SW 1271 (cell line): ENCODE results near the gene NIPSNAP3A.
"Not testable (repeated sequence)": the region's sequence is repeated elsewhere in the genome, so short reads cannot be mapped to it uniquely, and the experiment has no call there.

Experiments
- DNase-seq, 2 experiments: peaks; one replicate each; lab custom pipeline; 2025; lab: John Stamatoyannopoulos, UW

NIPSNAP3A gene

DNA sequence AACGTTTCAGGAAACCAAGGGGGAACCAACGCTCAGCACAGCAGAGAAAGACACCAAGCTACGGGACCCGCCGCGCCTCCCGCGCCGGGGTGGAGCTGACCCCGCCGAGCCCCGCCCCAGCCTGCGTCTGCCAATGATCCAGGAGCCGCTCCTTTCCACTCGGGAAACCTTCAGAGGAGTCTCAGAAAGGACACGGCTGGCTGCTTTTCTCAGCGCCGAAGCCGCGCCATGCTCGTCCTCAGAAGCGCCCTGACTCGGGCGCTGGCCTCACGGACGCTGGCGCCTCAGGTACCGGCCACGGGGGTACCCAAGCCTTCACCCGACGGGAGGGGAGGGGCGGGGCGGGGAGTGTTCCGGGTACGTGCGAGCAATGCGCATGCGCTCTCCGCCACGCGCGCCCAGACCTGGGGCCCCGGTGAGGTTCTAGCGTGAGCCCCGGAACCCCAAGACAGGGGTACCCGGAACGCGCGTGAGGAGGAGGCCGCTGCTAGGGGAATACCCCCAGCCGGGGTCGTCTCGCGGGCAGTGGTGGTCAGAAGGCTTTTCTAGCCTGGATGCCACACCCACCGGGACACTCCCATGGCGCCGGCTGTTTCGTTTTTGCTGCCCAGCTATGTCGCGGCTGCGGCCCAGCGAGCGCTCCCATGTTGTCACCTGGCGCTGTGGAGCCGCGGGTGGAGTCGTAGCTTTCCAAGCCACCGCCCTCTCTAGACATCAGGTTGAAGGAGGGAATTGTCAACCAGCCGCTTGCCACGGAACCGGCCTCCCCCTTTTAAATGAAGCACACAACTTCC is at the start of gene NIPSNAP3A:
TSS of gene NIPSNAP3A (plus strand) at position 119 of the 794 bp plus-strand sequence. CDS start at position 229, 110 bp downstream.
- DNase-seq, result peak; percentile 47 to 87

DNA sequence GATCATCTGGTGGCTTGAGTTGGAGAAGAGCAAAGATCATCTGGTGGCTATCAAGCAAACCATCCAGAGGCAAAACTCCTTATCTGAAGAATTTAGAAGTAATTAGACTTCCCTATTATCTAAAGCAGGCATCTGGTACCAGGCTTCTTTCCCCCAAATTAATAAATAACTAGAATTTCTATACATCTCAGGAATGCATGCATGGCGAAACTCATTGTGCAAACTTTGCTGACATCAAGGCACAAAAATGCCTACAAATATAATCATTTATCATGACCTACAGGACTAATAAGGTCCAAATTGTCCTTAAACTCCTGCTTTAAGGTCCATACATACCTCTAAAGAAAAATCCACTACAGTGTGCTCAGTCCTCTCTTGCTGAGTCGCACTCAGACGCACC is 47.2 kb upstream of the NIPSNAP3A start:
- DNase-seq, result no peak

DNA sequence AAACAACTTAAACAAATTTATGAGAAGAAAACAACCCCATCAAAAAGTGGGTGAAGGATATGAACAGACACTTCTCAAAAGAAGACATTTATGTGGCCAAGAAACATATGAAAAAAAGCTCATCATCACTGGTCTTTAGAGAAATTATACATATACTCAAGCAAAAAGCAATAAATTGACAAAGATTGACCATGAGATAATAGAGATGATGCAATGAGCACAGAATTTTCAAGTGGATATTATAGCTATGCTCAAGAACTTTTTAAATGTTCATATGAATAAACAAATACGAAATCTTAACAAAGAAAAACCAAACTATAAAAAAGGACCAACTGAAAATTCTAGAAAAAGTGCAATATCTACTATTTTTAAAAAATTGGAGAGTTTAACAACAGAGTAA is 38.7 kb upstream of the NIPSNAP3A start:
- DNase-seq, result not testable (repeated sequence)

DNA sequence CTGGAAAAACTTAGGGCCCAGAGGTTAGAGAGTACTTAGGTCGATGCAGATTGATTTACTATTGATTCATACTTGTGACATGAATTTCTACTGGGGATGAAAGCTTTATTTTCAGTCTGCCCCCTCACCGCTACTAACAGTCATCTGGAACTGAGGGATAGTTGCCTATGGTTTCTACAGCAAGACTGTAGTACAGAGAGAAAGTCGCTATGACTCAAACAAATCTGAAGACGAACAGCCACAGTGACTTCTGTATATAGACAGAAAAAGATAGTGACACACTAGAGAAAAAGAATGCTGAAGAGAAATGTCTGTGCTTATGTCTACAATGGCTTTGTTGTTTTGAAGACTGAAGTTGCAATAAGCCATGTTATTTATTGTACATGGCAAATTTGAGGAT is 35.9 kb upstream of the NIPSNAP3A start:
- DNase-seq, result no peak

DNA sequence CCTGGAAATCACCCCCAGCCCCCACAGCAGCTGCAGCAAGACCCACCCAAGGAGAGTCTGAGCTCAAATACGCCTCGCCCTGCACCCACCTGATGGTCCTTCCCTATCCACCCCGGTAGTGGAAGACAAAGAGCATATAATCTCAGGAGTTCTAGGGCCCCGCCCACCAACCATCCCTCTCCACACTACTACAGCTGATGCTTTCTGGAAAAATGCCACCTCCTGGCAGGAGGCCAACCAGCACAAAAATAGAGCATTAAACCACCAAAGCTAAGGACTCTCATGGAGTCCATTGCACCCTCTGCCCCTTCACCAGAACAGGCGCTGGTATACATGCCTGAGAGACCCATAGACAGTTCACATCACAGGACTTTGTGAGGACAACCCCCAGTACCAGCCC is 22.5 kb upstream of the NIPSNAP3A start:
- DNase-seq, result no peak

DNA sequence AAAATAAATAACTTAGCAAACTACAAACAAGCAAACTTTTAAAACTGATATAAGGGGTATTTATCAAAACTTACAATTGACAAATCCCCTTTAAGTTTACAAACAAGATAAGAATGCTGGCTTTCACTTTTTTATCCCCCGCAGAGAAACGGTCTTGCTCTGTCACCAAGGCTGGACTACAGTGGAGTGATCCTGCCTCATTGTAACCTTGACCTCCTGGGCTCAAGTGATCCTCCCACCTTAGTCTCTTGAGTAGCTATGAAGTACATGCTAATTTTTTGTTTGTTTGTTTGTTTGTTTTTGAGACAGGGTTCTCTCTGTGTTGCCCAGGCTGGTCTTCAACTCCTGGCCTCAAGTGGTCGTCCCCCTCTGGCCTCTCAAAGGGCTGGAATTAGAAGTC is 9.0 kb upstream of the NIPSNAP3A start:
- DNase-seq, result no peak

DNA sequence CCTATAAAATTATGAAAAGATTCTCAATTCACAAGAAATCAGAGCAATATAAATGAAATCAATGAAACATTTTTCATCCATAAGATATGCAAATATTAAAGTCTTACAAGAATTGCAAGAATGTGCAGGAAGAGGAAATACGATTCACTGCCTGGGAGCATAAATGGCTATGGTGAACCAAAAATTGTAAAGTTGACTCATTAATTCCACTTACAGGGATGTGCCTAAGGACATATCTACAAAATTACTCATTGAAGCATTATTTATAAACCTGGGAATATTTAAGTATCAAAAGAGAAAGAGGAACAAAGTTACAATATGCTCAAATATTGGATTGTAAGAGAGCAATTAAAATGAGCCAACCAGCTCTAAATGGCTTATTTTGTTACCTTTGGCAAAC is 6.9 kb upstream of the NIPSNAP3A start:
- peak; percentile 32 to 49 for DNase-seq

DNA sequence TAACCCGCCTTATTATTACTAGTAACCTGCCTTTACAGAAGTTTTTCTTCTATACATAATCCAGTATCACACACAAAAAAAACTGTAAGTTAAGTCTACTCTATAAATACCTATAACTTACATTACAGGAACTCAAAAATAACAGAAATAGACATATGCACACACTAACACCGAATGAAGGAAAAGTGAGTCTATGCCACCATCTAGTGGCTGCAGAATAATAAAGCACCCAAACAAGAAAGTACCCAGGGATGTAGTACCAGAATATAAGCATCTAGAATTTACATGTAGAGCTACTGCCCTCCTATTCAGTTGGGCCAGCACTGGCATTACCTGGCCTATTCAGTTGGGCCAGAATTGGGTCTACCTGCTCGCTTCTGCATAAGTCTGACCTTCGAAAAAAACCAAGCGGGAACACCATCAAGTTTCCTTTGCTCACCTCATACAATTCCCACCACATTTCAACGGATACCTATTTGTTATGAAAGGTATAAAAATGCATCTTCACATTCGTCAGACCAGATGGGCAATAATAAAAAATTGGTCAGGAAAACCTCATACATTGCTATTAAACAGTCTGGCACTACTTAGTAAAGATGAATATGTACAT is 4.0 kb upstream of the NIPSNAP3A start:
- peak in 1 of 2 experiments; percentile 82 for DNase-seq

DNA sequence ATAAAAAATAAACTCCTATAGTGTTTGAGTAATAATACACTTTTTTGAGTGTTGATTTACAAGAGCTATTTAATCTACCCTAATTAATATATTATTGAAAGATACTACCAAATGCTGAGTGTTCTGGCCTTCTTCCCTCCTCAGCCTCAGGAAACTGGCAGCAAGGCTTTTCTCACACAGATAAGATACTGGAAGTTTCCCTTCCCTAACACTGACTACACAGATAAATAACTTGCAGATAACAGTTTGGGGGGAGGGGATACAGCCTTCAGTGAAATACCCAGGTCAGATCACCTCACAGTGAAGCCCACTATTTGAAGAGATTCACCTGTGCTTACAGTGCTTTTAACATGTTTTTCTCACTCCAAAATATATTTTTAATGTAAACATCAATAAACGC is 1.6 kb upstream of the NIPSNAP3A start:
- no peak for DNase-seq

DNA sequence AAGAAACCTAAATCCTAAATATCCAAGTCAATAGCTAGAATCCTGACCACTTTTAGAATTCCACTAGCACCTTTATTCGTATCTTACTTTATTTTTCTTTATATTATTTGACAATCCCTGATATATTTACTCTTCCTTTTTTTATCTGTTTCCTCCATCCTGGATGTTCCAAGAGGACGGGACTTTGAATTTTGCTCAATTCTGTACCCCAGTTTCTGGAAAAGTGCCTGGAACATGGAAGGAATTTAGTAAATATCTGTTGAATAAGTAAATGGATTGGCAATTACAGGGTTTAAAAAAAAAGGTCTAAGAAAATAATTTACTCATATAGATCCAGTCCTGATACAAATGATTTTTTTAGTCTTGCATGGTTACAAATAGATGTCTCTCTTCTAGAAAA is 1.2 kb upstream of the NIPSNAP3A start:
- no peak for DNase-seq

DNA sequence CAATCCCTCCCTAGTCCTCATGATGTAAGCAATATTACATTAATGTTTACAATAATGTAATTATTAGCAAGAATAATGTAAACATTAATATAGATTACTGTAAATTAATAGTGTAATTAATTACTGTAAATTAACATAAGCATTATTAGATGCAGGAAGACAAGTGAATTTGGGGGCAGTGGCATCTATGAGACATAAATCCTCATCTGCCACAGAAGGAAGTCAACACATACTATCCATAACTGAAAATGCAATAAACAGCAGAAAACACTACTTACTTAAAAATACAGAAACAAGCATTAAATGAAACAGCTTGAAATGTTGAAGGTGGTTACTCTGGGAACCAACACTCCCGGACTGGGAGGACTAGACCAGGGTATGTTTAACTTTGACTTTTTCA is 685 bp upstream of the NIPSNAP3A start:
- DNase-seq, result no peak

DNA sequence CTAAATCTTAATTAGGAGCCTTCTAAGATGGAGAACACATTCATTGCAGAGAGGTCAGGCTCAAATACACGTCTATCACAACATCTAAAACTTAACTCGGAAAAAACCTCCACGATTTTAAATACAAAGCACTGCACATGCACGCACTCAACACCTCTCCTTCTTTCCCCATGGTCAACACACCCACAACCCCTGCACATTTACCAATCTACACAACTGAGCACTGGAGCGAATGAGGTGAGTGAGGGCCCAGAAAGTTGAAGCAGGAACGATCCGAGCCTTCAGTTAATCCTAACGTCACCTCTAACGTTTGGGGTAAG is 278 bp upstream of the NIPSNAP3A start:
- DNase-seq, result no peak

DNA sequence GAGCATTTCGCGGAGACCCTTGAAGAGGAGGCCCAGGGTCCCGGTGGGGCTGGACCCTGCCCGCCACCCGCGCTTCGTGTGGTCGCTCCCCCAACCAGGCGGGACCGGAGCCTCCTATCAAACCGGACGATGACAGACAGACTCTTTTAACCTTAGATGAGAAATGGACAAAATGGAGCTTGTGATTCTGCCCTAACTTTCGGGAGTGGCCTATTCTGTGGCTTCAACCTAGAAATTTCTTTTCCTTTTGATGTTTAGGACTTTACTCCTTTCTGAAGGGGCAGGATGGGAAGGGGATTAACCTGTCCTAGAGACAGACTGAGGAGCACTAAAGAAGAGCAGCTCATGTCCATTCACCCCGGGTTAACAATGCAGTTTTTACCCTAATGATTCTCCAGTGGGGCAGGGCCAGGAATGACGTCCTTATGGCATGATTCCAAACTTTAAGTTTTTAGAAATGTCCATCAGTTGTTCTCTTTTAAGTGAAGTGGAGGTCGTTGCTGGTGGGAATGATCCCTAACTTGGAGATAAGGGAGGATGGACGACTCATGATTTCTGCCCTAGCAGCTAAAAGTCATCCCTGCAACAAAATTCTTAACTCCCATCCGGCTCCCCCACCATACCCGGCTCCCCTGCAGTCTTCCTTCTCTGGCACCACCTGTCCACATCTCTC is 1.0 kb downstream of the NIPSNAP3A start:
- DNase-seq, result peak in 1 of 2 experiments; percentile 69

DNA sequence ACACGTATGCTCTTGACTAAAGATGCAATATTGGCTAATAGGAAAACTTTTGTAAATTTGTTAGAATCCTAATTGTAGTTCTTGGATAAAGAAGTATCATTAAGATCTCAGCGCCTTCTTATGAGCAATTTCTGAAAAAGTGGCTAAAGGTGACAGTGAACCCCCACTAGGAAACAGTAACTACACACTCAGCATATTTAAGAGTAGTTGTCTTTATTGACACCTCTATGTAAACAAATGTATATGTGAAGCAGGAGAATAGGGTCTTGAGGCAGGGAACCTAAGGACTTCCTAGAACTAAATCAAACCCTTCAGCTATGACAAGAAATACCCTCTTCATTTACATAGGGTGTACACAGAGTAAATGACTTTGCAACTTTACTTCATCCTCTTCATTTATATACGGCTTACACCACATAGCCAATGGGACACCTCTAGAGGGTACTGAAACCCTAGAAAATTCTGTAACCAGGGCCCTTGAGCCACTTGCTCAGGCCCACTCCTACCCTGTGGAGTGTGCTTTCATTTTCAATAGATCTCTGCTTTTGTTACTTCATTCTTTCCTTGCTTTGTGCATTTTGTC is 2.8 kb downstream of the NIPSNAP3A start:
- no peak for DNase-seq

DNA sequence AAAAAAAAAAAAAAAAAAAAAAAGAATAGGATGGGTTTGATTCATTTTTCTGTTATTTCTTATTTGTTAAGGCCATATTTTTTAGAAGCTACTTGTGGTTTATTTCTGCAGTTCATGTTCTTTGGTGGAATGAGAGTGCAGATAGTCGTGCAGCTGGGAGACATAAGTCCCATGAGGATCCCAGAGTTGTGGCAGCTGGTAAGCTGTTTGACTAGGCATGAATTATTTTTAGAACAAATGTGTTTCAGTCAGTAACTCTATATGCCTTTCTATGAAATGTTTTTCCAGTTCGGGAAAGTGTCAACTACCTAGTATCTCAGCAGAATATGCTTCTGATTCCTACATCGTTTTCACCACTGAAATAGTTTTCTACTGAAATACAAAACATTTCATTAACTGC is 11.5 kb downstream of the NIPSNAP3A start:
- DNase-seq, result no peak

DNA sequence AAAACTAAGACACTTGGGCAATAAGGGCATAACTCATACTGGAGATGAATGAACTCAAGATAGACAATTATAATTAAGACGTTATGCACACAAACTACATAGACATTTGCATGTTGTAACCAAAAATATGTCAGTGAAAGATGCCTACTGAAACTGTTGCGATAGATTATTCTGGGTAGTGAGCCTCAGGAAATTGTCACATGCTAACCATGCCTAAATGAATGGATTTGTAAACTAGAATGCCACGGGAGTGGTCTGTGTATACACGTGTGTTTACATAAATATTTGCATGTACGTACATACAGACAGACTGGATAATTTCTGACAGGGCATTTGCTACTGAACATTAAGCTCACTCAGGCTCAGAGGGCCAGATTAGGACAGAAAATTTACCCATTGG is 17.7 kb downstream of the NIPSNAP3A start:
- DNase-seq, result no peak

DNA sequence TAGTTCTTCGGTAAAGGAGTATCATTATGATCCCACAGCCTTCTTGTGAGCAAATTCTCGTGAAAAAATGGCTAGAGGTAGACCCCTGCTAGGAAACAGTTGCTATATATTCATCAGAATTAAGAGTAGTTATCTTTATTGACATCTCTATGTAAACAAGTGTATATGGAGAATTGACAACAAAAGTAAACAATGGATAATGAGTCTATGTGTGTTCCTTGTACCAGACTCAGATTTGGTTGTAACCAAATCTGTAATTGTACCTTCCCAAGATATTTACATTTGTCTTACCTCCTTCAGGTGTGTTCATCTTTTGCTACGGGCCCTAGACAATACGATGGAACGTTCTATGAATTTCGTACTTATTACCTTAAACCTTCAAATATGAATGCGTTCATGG is 18.5 kb downstream of the NIPSNAP3A start:
- DNase-seq, result no peak

DNA sequence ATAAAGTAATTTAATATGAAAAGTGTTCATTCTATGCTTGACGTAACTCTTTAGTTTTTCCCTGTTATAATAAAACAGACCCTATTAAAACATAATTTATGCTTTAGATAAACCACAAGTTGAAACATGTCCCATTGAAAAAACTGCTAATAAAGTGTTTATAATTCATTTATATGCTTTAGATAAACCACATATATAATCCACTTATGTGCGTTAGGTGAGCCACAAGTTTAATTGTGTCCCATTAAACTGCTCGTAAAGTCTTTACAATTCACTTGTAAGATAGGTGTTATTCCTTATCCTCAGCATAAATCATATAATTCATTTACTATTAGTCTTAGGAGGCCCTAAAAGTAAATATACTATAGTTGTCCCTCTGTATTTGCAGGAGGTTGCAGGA is 20.0 kb downstream of the NIPSNAP3A start:
- DNase-seq, result no peak

DNA sequence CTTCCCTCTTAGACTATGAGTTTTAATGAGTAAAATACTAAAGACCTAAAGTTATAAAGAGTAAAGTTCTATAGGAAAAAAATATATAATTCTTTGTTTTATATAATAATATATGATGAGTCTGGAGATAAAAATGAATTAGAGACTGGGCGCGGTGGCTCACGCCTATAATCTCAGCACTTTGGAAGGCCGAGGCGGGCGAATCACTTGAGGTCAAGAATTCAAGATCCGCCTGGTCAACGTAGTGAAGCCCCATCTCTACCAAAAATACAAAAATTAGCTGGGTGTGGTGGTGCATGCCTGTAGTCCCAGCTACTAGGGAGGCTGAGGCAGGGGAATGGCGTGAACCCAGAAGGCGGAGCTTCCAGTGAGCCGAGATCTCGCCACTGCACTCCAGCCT is 21.5 kb downstream of the NIPSNAP3A start:
- DNase-seq, result not testable (repeated sequence)

DNA sequence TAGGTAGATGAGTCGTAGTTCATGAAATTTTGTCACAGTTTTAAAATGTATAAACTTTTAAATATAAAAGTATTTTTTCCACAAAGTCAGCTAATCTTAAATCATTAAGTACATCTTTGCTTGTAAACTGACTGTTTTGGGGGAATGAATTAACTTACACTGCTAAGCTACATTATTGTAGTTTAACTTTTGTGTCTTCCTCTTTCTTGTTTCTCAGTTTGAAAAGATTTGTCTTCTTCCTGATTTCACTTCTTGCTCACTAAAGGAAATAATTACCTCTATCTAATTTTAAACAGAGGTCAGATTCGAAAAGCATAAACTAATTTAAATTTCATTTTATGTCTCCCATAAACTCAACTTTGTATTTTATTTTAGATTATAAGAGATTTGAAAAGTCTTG is 22.2 kb downstream of the NIPSNAP3A start:
- DNase-seq, result no peak

DNA sequence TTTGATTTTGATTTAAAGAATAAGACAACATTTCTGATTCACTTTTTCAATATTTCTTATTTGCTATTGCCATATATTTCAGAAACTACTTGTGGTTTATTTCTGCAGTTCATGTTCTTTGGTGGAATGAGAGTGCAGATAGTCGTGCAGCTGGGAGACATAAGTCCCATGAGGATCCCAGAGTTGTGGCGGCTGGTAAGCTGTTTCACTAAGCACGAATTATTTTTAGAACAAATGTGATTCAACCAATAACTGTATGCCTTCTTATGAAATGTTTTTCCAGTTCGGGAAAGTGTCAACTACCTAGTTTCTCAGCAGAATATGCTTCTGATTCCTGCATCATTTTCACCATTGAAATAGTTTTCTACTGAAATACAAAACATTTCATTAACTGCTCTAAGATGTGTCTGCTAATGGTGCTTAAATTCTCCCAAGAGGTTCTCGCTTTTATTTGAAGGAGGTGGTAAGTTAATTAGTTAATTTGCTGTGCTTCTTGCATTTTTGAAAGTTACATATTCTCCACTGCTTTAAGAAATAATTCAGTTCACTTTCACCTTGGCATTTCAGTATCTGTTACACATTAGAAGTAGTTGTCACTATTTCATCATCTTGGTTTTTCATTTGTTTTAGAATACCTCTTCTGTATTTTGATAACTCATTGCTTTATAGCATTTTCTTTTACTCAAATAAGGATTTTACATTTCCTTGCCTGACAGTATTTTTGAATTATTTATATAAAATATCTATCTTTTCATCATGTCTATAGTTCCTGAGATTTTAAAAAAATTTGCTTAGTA is 25.4 kb downstream of the NIPSNAP3A start:
- no peak for DNase-seq

DNA sequence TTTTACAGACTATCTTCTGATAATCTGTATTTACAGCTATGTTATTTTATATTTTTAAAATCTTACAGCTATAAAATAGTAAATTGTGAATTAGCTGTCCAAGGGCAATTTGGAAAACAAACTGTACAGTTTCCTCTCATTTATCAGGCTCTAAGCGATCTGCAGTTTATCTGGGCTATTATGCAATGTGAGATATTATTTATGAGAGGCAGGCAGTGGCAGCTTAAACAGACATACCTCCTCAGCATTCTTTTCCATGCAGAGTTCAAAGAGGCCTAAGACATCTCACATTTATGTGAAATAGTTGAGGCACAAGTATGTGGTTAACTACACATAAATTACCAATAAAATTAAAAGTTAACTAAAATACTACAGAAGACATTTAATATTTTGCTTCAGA is 26.6 kb downstream of the NIPSNAP3A start:
- no peak for DNase-seq
